ENCODE results near the gene TANC1. TPM values are rescaled to one million over a fixed set of nuclear protein-coding genes. Genes with fewer than 3 reads are reported as not detected.
"Not testable (repeated sequence)": the region's sequence is repeated elsewhere in the genome, so short reads cannot be mapped to it uniquely, and the experiment has no call there.

TANC1 gene
- polyA plus RNA-seq, 3 donors, result 52.9 to 73.7 (median 54.5) TPM

- no peak for DNase-seq (ENCODE audit: extremely low read depth in 1 of 11, low read depth in 9 of 11, low spot score in 4 of 11)
These were observed 125.8 kb downstream of the TANC1 start for GRCh38 chr2:159094173-159094737.

GRCh38 chr2:159095813-159096212, 127.4 kb downstream of the TANC1 start:
- no peak for DNase-seq (ENCODE audit: extremely low read depth in 1 of 11, low read depth in 9 of 11, low spot score in 4 of 11)

GRCh38 chr2:159096302-159096855, 127.9 kb downstream of the TANC1 start:
- not testable (repeated sequence) for DNase-seq (ENCODE audit: extremely low read depth in 1 of 11, low read depth in 9 of 11, low spot score in 4 of 11)

- no peak for DNase-seq (ENCODE audit: extremely low read depth in 1 of 11, low read depth in 9 of 11, low spot score in 4 of 11)
These were observed 128.5 kb downstream of the TANC1 start for GRCh38 chr2:159096901-159097300.

GRCh38 chr2:159098361-159098760, 129.9 kb downstream of the TANC1 start:
- no peak for DNase-seq (ENCODE audit: extremely low read depth in 1 of 11, low read depth in 9 of 11, low spot score in 4 of 11)

GRCh38 chr2:159098921-159099411, 130.5 kb downstream of the TANC1 start:
- no peak for DNase-seq (ENCODE audit: extremely low read depth in 1 of 11, low read depth in 9 of 11, low spot score in 4 of 11)

- no peak for DNase-seq (ENCODE audit: extremely low read depth in 1 of 11, low read depth in 9 of 11, low spot score in 4 of 11)
These were observed 133.5 kb downstream of the TANC1 start for GRCh38 chr2:159101755-159102489.

- no peak for DNase-seq (ENCODE audit: extremely low read depth in 1 of 11, low read depth in 9 of 11, low spot score in 4 of 11)
These were observed 135.0 kb downstream of the TANC1 start for GRCh38 chr2:159103411-159103810.

- DNase-seq (ENCODE audit: extremely low read depth in 1 of 11, low read depth in 9 of 11, low spot score in 4 of 11), result no peak
These were observed 137.7 kb downstream of the TANC1 start for GRCh38 chr2:159106109-159106508.

- no peak for DNase-seq (ENCODE audit: extremely low read depth in 1 of 11, low read depth in 9 of 11, low spot score in 4 of 11)
These were observed 139.9 kb downstream of the TANC1 start for GRCh38 chr2:159108181-159108893.

GRCh38 chr2:159109517-159109916, 141.1 kb downstream of the TANC1 start:
- no peak for DNase-seq (ENCODE audit: extremely low read depth in 1 of 11, low read depth in 9 of 11, low spot score in 4 of 11)

- DNase-seq (ENCODE audit: extremely low read depth in 1 of 11, low read depth in 9 of 11, low spot score in 4 of 11), result no peak
These were observed 142.3 kb downstream of the TANC1 start for GRCh38 chr2:159110784-159111183.

GRCh38 chr2:159111346-159111927, 143.0 kb downstream of the TANC1 start:
- DNase-seq (ENCODE audit: extremely low read depth in 1 of 11, low read depth in 9 of 11, low spot score in 4 of 11), result no peak

GRCh38 chr2:159114835-159115234, 146.4 kb downstream of the TANC1 start:
- no peak for DNase-seq (ENCODE audit: extremely low read depth in 1 of 11, low read depth in 9 of 11, low spot score in 4 of 11)

GRCh38 chr2:159116922-159117321, 148.5 kb downstream of the TANC1 start:
- no peak for DNase-seq (ENCODE audit: extremely low read depth in 1 of 11, low read depth in 9 of 11, low spot score in 4 of 11)

- no peak for DNase-seq (ENCODE audit: extremely low read depth in 1 of 11, low read depth in 9 of 11, low spot score in 4 of 11)
These were observed 149.2 kb downstream of the TANC1 start for GRCh38 chr2:159117658-159118057.

- peak; percentile 79 to 96 (median 87) for DNase-seq (ENCODE audit: extremely low read depth in 1 of 11, low read depth in 9 of 11, low spot score in 4 of 11)
These were observed 149.8 kb downstream of the TANC1 start for GRCh38 chr2:159118115-159118858.

- no peak for DNase-seq (ENCODE audit: extremely low read depth in 1 of 11, low read depth in 9 of 11, low spot score in 4 of 11)
These were observed 150.5 kb downstream of the TANC1 start for GRCh38 chr2:159118859-159119500.
